HG02678 (cell line): ENCODE data around the gene DYNC1LI2.

Experiments used
- ATAC-seq: cut with Tn5 transposase; IDR thresholded peaks from one replicate; pipeline ENCODE4 v1.9.1; 2021; ENCODE audit warnings: mild to moderate bottlenecking, moderate library complexity; ENCODE audit not compliant: unreplicated experiment

DYNC1LI2 gene

GRCh38 chr16:66740533-66740932, 10.9 kb downstream of the DYNC1LI2 start:
- no peak for ATAC-seq

- ATAC-seq, result no peak
These were observed 11.4 kb downstream of the DYNC1LI2 start for GRCh38 chr16:66740010-66740409.

DNA sequence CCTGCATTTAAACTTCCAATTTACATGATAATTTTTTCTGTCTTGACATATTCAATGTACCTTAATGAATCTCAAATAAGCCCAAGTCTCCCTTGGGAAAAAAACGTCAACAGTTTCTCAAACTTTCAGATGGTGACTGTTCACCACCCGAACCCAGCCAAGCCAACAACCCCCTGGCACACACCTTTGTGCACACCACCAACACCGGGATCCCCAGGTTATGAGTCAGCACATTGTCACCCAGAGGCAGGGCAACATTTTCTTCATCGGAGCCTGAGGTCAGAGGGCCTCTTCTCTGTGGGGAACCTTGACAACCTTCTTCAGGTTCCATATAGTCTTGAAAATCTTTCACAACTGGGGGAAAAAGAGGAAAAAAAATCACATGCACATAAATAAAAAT, 15.5 kb downstream of the DYNC1LI2 start:
- no peak for ATAC-seq

DNA sequence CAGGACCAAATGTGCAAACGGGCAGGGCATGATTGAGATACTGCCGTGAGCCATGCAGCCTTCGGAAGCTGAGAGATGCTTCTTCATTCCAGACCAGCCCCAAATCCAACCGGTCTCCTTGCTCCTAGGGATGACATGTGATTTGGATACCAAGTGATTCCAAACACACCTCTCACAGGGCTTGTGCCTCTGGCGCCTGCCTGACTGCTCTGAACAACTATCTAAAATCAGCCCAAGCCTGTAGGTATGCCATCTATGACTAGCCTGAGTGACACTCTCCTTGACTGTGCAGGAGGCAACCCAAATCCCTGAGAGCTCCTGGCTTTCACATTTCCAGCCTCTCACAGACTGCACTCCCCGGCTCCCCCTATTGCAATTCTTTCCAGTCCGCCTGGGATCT, 20.3 kb downstream of the DYNC1LI2 start:
- no peak for ATAC-seq

DNA sequence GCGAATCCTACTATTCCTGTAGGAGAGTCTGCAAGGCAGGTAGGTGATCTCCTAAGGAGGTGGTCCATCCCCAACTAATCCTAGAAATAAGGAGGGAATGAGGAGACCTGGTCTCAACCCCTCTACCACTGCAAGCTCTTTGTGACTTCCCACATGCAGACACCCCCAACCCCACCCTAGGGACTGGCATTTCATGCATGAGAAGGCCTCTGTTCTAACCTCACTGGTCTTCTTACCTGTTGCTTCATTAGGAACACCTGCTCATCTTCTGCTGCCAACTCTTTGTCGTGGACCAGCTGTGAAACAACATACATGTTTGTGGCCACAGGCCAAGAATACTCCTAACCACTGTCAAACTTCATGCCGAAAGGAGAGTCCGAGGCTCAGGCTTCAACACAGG, 22.6 kb downstream of the DYNC1LI2 start:
- ATAC-seq, result no peak

DNA sequence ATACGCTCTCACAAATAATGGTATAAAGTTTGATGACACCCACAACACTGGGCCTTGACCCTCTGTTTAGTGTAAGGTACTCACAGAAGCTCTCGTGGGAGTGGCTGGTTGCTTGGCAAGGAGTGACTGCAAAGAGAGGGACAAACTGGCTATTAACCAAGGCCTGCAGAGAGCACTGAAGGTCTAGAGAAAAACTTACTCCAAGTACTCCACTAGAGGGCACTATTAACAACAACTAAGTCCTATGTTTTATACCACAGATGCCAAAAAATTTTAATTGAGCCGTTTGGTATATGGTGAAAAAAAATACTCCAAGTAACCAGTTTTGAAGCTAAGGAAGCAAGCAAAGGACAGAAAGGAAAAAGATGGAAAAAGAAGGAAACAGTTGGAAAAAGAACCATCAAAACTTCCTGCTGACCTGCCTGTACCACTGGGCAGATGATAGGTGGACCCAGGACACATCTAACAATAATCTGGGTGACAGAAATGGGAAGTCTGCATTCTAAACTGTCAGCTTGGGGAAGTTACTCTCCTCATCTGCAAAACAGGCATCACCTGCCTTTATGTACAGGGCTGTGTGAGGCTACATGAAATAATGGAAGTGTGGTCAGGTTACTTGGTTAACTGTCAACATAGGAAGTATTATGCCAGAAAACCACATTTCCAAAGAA, 23.2 kb downstream of the DYNC1LI2 start:
- no peak for ATAC-seq

DNA sequence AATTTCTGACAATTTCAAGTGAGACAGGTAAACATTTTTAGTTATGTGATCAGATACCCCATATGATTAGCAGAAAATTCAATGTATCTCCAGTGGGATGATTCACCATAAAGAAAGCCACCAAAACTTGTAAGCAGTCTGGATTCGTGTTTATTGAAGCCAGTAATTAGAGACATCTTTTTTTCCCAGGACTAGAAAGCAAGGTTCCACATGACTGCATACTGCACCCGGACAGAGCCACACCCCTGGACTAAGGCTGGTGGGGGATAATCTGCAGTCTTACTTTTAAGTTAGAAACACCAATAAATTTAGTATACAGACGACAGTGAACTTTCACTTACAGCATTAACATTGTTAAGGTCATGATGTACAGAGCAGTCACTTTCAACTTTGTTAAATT, 30.6 kb downstream of the DYNC1LI2 start:
- no peak for ATAC-seq

- ATAC-seq, result no peak
These were observed 32.2 kb downstream of the DYNC1LI2 start for GRCh38 chr16:66719246-66719645.

GRCh38 chr16:66717776-66718175, 33.6 kb downstream of the DYNC1LI2 start:
- ATAC-seq, result no peak

GRCh38 chr16:66717112-66717675, 34.2 kb downstream of the DYNC1LI2 start:
- ATAC-seq, result no peak

DNA sequence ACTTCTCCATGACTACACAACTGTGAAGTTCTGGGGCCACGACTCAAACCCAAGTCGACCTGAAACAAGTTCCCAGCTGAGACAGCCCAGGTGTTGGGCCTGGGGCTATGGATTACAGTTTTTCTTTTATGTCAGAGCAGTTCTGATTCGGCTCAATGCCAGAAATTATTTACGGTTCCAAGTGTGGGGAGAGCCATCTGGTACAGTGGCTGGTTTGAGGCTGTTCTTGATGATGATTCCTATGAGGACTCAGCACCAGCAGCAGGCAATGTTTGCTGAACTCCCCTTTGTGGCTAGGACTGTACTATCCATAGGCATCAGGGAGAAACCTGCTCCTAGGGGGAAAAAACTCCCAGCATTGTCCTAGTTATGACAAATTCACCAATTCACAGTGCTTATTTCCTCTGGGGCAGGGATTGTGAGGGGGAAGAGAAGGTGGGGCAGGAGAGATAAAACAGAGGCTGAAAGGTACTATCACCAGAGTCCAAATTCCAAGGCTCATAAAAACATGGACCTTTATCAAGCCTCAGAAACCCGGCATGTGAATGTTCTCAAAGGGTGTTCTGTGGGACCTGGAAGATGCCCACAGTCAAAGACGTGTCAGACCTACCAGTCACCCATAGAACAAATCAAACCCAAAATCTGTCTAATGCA, 36.6 kb downstream of the DYNC1LI2 start:
- ATAC-seq, result no peak

- ATAC-seq, result no peak
These were observed 37.3 kb downstream of the DYNC1LI2 start for GRCh38 chr16:66714062-66714461.

DNA sequence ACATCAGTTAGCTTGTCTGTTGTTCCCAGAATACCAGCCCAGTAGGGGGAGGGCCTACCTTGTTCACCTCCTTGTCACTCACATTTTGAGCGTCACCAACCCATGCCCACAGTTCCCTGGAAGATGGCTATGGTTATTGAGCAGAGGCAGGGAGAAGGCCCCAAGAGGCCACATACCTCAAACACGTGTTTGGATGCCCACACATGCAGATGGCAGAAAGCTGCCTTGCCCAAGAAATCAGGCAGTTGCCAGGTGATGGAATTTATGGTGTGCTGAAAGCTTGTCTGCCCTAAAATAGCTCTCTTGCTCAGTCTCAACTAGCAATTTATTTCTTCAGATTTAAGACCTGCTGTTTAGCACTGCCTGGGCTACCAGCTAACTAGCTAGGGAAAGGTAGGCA, 38.3 kb downstream of the DYNC1LI2 start:
- no peak for ATAC-seq

- no peak for ATAC-seq
These were observed 38.9 kb downstream of the DYNC1LI2 start for GRCh38 chr16:66712512-66712911.

- no peak for ATAC-seq
These were observed 39.8 kb downstream of the DYNC1LI2 start for GRCh38 chr16:66711581-66711980.

GRCh38 chr16:66706506-66706880, 44.9 kb downstream of the DYNC1LI2 start:
- ATAC-seq, result no peak

DNA sequence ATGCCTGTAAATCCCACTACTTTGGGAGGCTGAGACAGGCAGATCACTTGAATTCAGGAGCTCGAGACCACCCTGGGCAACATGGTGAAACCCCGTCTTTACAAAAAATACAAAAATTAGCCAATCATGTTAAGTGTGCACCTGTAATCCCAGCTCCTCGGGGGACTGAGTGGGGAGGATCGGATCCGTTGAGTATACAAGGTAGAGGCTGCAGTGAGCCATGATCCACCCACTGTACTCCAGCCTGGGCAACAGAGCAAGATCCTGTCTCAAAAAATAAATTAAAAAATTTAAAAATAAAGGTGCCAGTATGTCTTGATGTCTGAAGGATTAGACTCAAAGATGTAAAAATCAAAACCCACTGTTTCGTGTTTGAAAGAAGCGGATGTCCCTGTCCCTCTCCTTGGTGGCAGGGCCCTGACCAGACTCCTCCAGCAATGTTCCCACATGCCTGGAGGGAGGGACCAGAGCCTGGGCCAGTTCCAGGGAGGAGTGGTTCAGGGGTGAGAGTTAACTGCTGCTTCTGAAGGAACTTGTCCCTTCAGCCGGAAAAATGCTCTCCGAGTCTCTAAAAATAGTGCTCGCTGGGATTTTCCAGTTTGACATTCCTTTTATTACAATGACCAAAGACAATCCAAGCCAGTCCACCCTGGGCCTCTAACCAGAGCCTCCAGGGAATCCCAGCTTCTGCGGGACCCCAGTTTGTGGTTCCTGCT, 45.5 kb downstream of the DYNC1LI2 start:
- no peak for ATAC-seq

DNA sequence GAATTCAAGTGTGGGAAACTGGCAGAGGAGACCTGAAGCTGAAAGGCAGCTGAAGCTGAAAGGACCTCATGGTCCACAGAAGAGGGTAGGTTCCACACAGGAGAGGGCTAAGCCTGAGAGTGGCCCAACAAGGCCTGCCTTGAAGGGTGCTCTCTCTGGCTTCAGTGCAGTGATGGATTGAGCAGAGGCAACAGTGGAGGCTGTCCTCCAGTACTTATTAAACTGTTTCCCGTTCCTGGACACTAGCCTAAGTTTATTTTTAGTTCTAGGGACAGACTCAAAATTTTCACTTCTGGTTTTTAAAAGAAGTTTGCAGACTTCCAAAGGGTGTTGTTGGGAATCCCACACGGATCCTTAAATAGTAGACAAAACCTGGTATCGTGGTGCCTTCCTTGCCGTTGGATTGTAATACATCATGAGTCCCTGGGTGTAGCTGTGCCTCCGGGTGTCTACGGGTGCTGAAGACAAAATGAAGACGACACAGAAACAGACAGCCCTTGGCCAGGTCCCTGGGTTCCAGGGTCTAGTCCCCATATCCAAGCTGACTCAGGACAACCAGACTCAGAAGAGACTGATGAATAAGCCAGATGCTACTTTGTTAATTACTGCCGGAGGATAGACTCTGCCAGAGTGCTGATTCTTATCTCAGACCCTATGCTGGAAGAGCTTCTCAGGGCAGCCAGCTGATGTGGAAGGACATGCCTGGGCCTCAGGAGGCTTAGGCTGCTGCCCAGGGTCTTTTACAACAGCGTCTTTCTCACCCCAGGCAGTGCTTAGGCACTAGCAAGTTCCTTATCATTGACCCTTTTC, 47.8 kb downstream of the DYNC1LI2 start:
- no peak for ATAC-seq

DNA sequence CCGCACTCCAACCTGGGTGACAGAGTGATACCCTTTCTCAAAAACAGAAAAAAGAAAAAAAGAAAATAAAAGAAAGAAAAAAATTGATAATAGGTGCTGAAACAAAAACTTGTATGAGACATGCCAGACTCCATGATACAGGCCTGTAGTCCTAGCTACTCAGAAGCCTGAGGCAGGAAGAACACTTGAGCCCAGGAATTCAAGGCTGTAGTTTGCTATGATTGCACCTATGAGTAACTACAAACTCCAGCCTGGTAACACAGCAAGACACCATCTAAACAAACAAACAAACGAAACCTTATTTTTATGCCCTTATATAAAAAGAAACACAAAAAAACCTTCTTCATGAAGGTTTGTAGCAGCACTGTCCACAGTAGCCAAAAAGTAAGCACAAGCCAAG, 49.9 kb downstream of the DYNC1LI2 start:
- no peak for ATAC-seq

GRCh38 chr16:66701026-66701425, 50.4 kb downstream of the DYNC1LI2 start:
- ATAC-seq, result no peak

DNA sequence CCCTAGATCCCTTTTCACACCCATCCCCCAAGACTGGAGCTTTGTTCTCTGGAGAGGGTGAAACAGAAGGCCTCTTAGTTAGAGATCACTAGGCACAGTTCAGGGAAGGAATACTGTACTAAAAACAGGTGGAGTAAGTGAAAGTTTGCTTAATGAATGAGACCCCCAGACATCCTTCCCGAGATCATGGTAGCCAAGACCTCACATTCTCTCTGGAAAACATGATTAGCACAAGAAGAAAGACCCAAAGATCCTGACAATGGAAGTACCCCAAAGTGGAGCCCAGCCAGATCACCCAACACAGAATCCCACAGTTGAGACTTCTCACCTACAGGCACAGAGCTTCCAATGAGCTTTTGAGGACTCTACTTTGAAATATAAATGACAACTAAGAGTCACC, 51.5 kb downstream of the DYNC1LI2 start:
- no peak for ATAC-seq
